H1 (cell line): ENCODE data around the gene ROBO2. TPM values are rescaled to one million over a fixed set of nuclear protein-coding genes. Genes with fewer than 3 reads are reported as not detected.

Experiments
- CTCF ChIA-PET: fragments of 300-600 bp; sonication (Branson Sonifier 250); formaldehyde crosslinking; loops from one replicate; lab custom pipeline; 2021; ENCODE audit not compliant: partially characterized antibody; lab: Charles Lee
- POLR2A ChIA-PET: fragments of 300-600 bp; sonication (Branson Sonifier 250); formaldehyde crosslinking; loops from one replicate; lab custom pipeline; 2021; ENCODE audit warnings: inconsistent platforms; ENCODE audit not compliant: partially characterized antibody; lab: Charles Lee
- DNase-seq, 2 experiments: peaks; one replicate each; pipeline versions ENCODE4 v3.0.0 to v3.0.0-alpha.2; 2010 to 2022; ENCODE audit warnings: low spot score in 2 of 2, low read depth in 1 of 2, mixed read lengths in 1 of 2
- FAIRE-seq: peaks from 2 replicates; lab custom pipeline; 2011; peaks lifted over from hg19 to GRCh38; lab: Jason Lieb, UNC
- H2AFZ ChIP-seq: 2 replicates; pipeline ENCODE4 v1.8.1; 2012; ENCODE audit warnings: low read length, inconsistent platforms
- H2AK5ac ChIP-seq: 2 replicates; pipeline ENCODE4 v1.6.1; 2013; ENCODE audit warnings: low read depth, low read length
- H2BK120ac ChIP-seq: replicated peaks from 2 replicates; pipeline ENCODE3; 2013; ENCODE audit warnings: low read depth, low read length, inconsistent platforms
- H2BK12ac ChIP-seq: 2 replicates; pipeline ENCODE4 v1.6.1; 2013; ENCODE audit warnings: low read depth, low read length
- H2BK15ac ChIP-seq: 2 replicates; pipeline ENCODE4 v1.6.1; 2013; ENCODE audit warnings: low read length
- H2BK20ac ChIP-seq: 2 replicates; pipeline ENCODE4 v1.6.1; 2013; ENCODE audit warnings: low read length
- H2BK5ac ChIP-seq: 2 replicates; pipeline ENCODE4 v1.6.1; 2013; ENCODE audit warnings: low read depth, low read length
- H3K14ac ChIP-seq: 2 replicates; pipeline ENCODE4 v1.6.1; 2013; ENCODE audit warnings: inconsistent platforms; ENCODE audit not compliant: insufficient read length
- H3K18ac ChIP-seq: 2 replicates; pipeline ENCODE4 v1.6.1; 2013; ENCODE audit warnings: low read length; ENCODE audit errors: extremely low read depth
- H3K23ac ChIP-seq: 2 replicates; pipeline ENCODE4 v1.6.1; 2013; ENCODE audit warnings: inconsistent platforms; ENCODE audit not compliant: insufficient read length
- H3K23me2 ChIP-seq: 2 replicates; pipeline ENCODE4 v1.6.1; 2013; ENCODE audit warnings: low read depth, low read length
- H3K27ac ChIP-seq: 2 replicates; pipeline ENCODE4 v1.6.1; 2011; ENCODE audit warnings: low read depth, low read length, inconsistent platforms
- H3K27me3 ChIP-seq, 4 experiments: replicated peaks in 1 of 4; 1 replicate in 1 of 4; 2 replicates in 3 of 4; pipeline versions ENCODE4 v1.6.1 to v1.8.1; 2011 to 2013; ENCODE audit warnings: low read length in 3 of 4, mild to moderate bottlenecking in 3 of 4, inconsistent platforms in 2 of 4, mixed read lengths in 2 of 4, moderate library complexity in 1 of 4; ENCODE audit not compliant: control insufficient read depth in 3 of 4, insufficient read depth in 3 of 4; ENCODE audit errors: extremely low read depth in 1 of 4
- H3K36me3 ChIP-seq, 4 experiments: 2 replicates each; pipeline versions ENCODE4 v1.6.1 to v1.8.1; 2011 to 2013; ENCODE audit warnings: mild to moderate bottlenecking in 4 of 4, low read length in 3 of 4, moderate library complexity in 2 of 4, control low read depth in 1 of 4, inconsistent platforms in 1 of 4; ENCODE audit not compliant: insufficient read depth in 4 of 4, control insufficient read depth in 2 of 4
- H3K4ac ChIP-seq: replicated peaks from 2 replicates; pipeline ENCODE3; 2013; ENCODE audit warnings: low read length, low read depth, mixed read lengths, inconsistent platforms; ENCODE audit not compliant: insufficient read length
- H3K4me1 ChIP-seq, 4 experiments: replicated peaks in 1 of 4; 1 replicate in 1 of 4; 2 replicates in 3 of 4; pipeline versions ENCODE4 v1.6.1 to v1.8.1; 2011 to 2013; ENCODE audit warnings: low read length in 3 of 4, inconsistent platforms in 2 of 4, mixed read lengths in 1 of 4; ENCODE audit not compliant: insufficient read depth in 4 of 4, control insufficient read depth in 3 of 4
- H3K4me2 ChIP-seq, 2 experiments: 2 replicates each; pipeline versions ENCODE4 v1.6.1 to v1.8.1; 2011 to 2013; ENCODE audit warnings: low read depth in 2 of 2, low read length in 2 of 2, control low read depth in 1 of 2, inconsistent platforms in 1 of 2, mild to moderate bottlenecking in 1 of 2; ENCODE audit not compliant: insufficient read depth in 1 of 2
- H3K4me3 ChIP-seq, 4 experiments: fragments of 200-600, 300-600 bp in 1 of 4; sonication (generic), shearing (Covaris generic), sonication (Bioruptor Twin) in 1 of 4; 2 replicates each; pipeline versions ENCODE4 v1.5.1 to v1.8.1; 2011 to 2016; ENCODE audit warnings: low read length in 4 of 4, low read depth in 3 of 4, control low read depth in 2 of 4, inconsistent platforms in 2 of 4, mild to moderate bottlenecking in 2 of 4, mixed read lengths in 1 of 4, moderate library complexity in 1 of 4; ENCODE audit not compliant: insufficient read depth in 2 of 4; ENCODE audit errors: extremely low read depth in 1 of 4
- H3K56ac ChIP-seq: replicated peaks from 2 replicates; pipeline ENCODE3; 2013; ENCODE audit warnings: low read depth, mild to moderate bottlenecking, mixed read lengths, low read length, inconsistent platforms; ENCODE audit not compliant: insufficient read length
- H3K79me1 ChIP-seq: 2 replicates; pipeline ENCODE4 v1.6.1; 2013; ENCODE audit warnings: low read depth, low read length, control low read depth
- H3K79me2 ChIP-seq, 2 experiments: 2 replicates each; pipeline versions ENCODE4 v1.6.1 to v1.8.1; 2012 to 2013; ENCODE audit warnings: low read length in 2 of 2, mild to moderate bottlenecking in 2 of 2, inconsistent platforms in 1 of 2; ENCODE audit not compliant: insufficient read depth in 2 of 2, control insufficient read depth in 1 of 2
- H3K9ac ChIP-seq, 4 experiments: replicated peaks in 1 of 4; 1 replicate in 1 of 4; 2 replicates in 3 of 4; pipeline versions ENCODE4 v1.6.1 to v1.8.1; 2011 to 2013; ENCODE audit warnings: low read depth in 3 of 4, low read length in 3 of 4, control low read depth in 2 of 4, mild to moderate bottlenecking in 2 of 4, moderate library complexity in 2 of 4, inconsistent platforms in 1 of 4; ENCODE audit errors: extremely low read depth in 1 of 4
- H3K9me3 ChIP-seq, 2 experiments: 2 replicates each; pipeline versions ENCODE4 v1.6.1 to v1.8.1; 2012 to 2013; ENCODE audit warnings: mild to moderate bottlenecking in 2 of 2, moderate library complexity in 2 of 2, control low read depth in 1 of 2, inconsistent platforms in 1 of 2, low read depth in 1 of 2, low read length in 1 of 2, mixed read lengths in 1 of 2; ENCODE audit not compliant: insufficient read depth in 2 of 2
- H4K20me1 ChIP-seq, 2 experiments: replicated peaks in 1 of 2; 2 replicates each; pipeline versions ENCODE3 to v1.8.1; 2011 to 2013; ENCODE audit warnings: inconsistent platforms in 2 of 2, low read length in 2 of 2, mild to moderate bottlenecking in 1 of 2; ENCODE audit not compliant: insufficient read depth in 2 of 2, control insufficient read depth in 1 of 2
- H4K5ac ChIP-seq: 2 replicates; pipeline ENCODE4 v1.6.1; 2013; ENCODE audit warnings: low read length, low read depth, mixed read lengths, inconsistent platforms; ENCODE audit not compliant: insufficient read length
- H4K8ac ChIP-seq: 2 replicates; pipeline ENCODE4 v1.8.0; 2013; ENCODE audit warnings: mild to moderate bottlenecking, moderate library complexity, low read length, inconsistent platforms; ENCODE audit not compliant: insufficient read depth; ENCODE audit errors: extremely low read depth
- H4K91ac ChIP-seq: replicated peaks from 2 replicates; pipeline ENCODE3; 2013; ENCODE audit warnings: low read length, mixed read lengths, inconsistent platforms; ENCODE audit not compliant: insufficient read length
- CBX8 ChIP-seq: fragments of 300-800, 300-1000 bp; sonication (generic); IDR thresholded peaks from 2 replicates; pipeline ENCODE4 v1.7.1; 2016; ENCODE audit warnings: low read depth, low read length, borderline replicate concordance
- CTCF ChIP-seq, 3 experiments: IDR thresholded peaks; 1 replicate in 2 of 3; 2 replicates in 1 of 3; pipeline versions ENCODE4 v1.5.1 to v1.6.1; 2011; ENCODE audit warnings: low read length in 3 of 3, mild to moderate bottlenecking in 3 of 3, inconsistent platforms in 2 of 3, low read depth in 1 of 3, moderate library complexity in 1 of 3; ENCODE audit not compliant: insufficient read depth in 1 of 3; ENCODE audit errors: control extremely low read depth in 1 of 3
- KDM4A ChIP-seq: IDR thresholded peaks from one replicate; pipeline ENCODE4 v1.7.1; 2012; ENCODE audit warnings: low read depth, mild to moderate bottlenecking, moderate library complexity, low read length, inconsistent platforms; ENCODE audit not compliant: severe bottlenecking
- KDM5A ChIP-seq: fragments of 200-600 bp; IDR thresholded peaks from 2 replicates; pipeline ENCODE4 v1.7.1; 2012; ENCODE audit warnings: mild to moderate bottlenecking, low read length, inconsistent platforms, mixed read lengths
- POLR2AphosphoS5 ChIP-seq: IDR thresholded peaks from 2 replicates; pipeline ENCODE4 v1.6.1; 2011; ENCODE audit warnings: low read depth, low read length
- RXRA ChIP-seq: IDR thresholded peaks from 2 replicates; pipeline ENCODE4 v1.6.1; 2011; ENCODE audit warnings: low read depth, mild to moderate bottlenecking, low read length, moderate library complexity; ENCODE audit not compliant: insufficient read depth
- SIN3A ChIP-seq, 2 experiments: IDR thresholded peaks in 1 of 2; conservative IDR thresholded peaks in 1 of 2; 2 replicates each; pipeline ENCODE4 v1.6.1; 2011 to 2012; ENCODE audit warnings: low read length in 2 of 2, improper control_type of control experiment in 1 of 2, low read depth in 1 of 2, mild to moderate bottlenecking in 1 of 2
- SIX5 ChIP-seq: IDR thresholded peaks from 2 replicates; pipeline ENCODE4 v1.6.1; 2011; ENCODE audit warnings: mild to moderate bottlenecking, low read depth, low read length
- TAF7 ChIP-seq: optimal IDR thresholded peaks from 2 replicates; pipeline ENCODE3; 2011; ENCODE audit warnings: low read depth, mild to moderate bottlenecking, inconsistent platforms, low read length, moderate library complexity, borderline replicate concordance
- YY1 ChIP-seq: IDR thresholded peaks from 2 replicates; pipeline ENCODE4 v1.6.1; 2011; ENCODE audit warnings: low read depth, mild to moderate bottlenecking, low read length
- WGBS, 2 experiments: shearing (Covaris generic) in 1 of 2; methylation state at CpG; one replicate each; pipeline versions ENCODE4 v1.1.6 to v1.1.7; 2013 to 2015; ENCODE audit warnings: low lambda C conversion rate in 2 of 2, mixed read lengths in 2 of 2, inconsistent platforms in 1 of 2, low coverage in 1 of 2, missing lambda C conversion rate in 1 of 2; ENCODE audit not compliant: insufficient replicate concordance in 2 of 2, insufficient coverage in 1 of 2, insufficient read length in 1 of 2; ENCODE audit errors: extremely low coverage in 1 of 2, missing lambda C conversion rate in 1 of 2; 5-methylcytosine and 5-hydroxymethylcytosine counted together
- polyA plus RNA-seq, 7 experiments: library from polyadenylated mRNA; depleted of rRNA in 3 of 7; stranded (reverse) in 5 of 7; unstranded in 2 of 7; fragments of >200 nt in 5 of 7; fragments of 200-250 nt in 2 of 7; gene quantifications; 1 replicate in 5 of 7; 2 replicates in 1 of 7; 4 replicates in 1 of 7; pipeline versions ENCODE4 v1.2.1 to v1.2.3, GENCODE V29; 2011 to 2013; ENCODE audit warnings: missing spikeins in 2 of 7, mixed read lengths in 2 of 7
- total RNA-seq: library from RNA; stranded (reverse); fragmentation: NEBNext Ultra II Directional; extraction: Animal tissue kit (Norgen Biotek cat#: 25700); gene quantifications from 2 replicates; pipeline ENCODE4 v1.2.1, GENCODE V29; 2021

Gene ROBO2
- total and polyA plus RNA-seq, 2 of the 8 experiments (the other 6 are each of a cell fraction or from before 2014, with no cell fraction given): 1.5 to 2.9 TPM

- no peak overlapping the region for H3K27ac ChIP-seq
- no peaks in the 10 kb centered on the region for H3K27me3 ChIP-seq
- no peaks in the 10 kb centered on the region for H3K23me2 ChIP-seq
- H3K4me1 ChIP-seq: no peaks in the 10 kb centered on the region
- H3K4me3 ChIP-seq: no peak overlapping the region
- H4K5ac ChIP-seq: no peak overlapping the region
- POLR2A ChIA-PET: no interaction called here
- H3K79me2 ChIP-seq: no peaks in the 10 kb centered on the region
- H3K9me3 ChIP-seq: no peaks in the 10 kb centered on the region
- H2BK5ac ChIP-seq: no peak overlapping the region
- no peak overlapping the region for H3K23ac ChIP-seq
- H2BK12ac ChIP-seq: no peak overlapping the region
- no peak overlapping the region for H3K18ac ChIP-seq
- H2BK120ac ChIP-seq: no peak overlapping the region
- H3K9ac ChIP-seq: no peak overlapping the region
- CTCF ChIA-PET: interaction anchor here (0.6 to 0.9 kb wide), 2 partner anchors 64 to 381 kb away, joined by 3 read pairs; no protein-coding TSS in a partner anchor
- no peak overlapping the region for H4K91ac ChIP-seq
- no peak overlapping the region for H2AFZ ChIP-seq
- FAIRE-seq: no peak
- H4K8ac ChIP-seq: no peak overlapping the region
- 87% methylated on average over 6 of the region's 6 CpGs; no CpG with 5 or more reads in 1 of the 2 experiments for WGBS, 2 experiments
- TF ChIP-seq CTCF (IDR thresholded peaks at IDR 0.05; ENCODE audit: control extremely low read depth in 1 of 3, insufficient read depth in 1 of 3, low read depth in 1 of 3, low read length in 3 of 3) (no peak), SIX5 (no peak), CBX8 (no peak), SIN3A (conservative IDR thresholded peaks at IDR 0.05 in 1 of 2, IDR thresholded peaks at IDR 0.05 in 1 of 2; ENCODE audit: low read depth in 1 of 2, low read length in 2 of 2) (no peak), KDM4A (no peak), TAF7 (no peak), YY1 (no peak), KDM5A (no peak), RXRA (no peak), POLR2AphosphoS5 (no peak)
- no peak overlapping the region for H2BK20ac ChIP-seq
- no peak overlapping the region for H3K14ac ChIP-seq
- H4K20me1 ChIP-seq: no peaks in the 10 kb centered on the region
- H3K4ac ChIP-seq: no peak overlapping the region
- H2BK15ac ChIP-seq: no peak overlapping the region
- H3K56ac ChIP-seq: no peak overlapping the region
- no peaks in the 10 kb centered on the region for H3K79me1 ChIP-seq
- no peak overlapping the region for H2AK5ac ChIP-seq
- H3K36me3 ChIP-seq: no peaks in the 10 kb centered on the region
- DNase-seq: no peak
- no peak overlapping the region for H3K4me2 ChIP-seq
Measured at GRCh38 chr3:77102951-77103769, 63.3 kb downstream of the ROBO2 start.
